ENCODE measurements around the gene PFKFB3.
"Not testable (repeated sequence)": the region's sequence is repeated elsewhere in the genome, so short reads cannot be mapped to it uniquely, and the experiment has no call there.

The PFKFB3 gene

GRCh38 chr10:6179078-6179477 is 23.7 kb upstream of the PFKFB3 start:
- no peak for DNase-seq

- DNase-seq = no peak
Observed at GRCh38 chr10:6180480-6181110, 22.1 kb upstream of the PFKFB3 start.

- DNase-seq = no peak
Observed at GRCh38 chr10:6181249-6181648, 21.5 kb upstream of the PFKFB3 start.

GRCh38 chr10:6182454-6183098 is 20.2 kb upstream of the PFKFB3 start:
- DNase-seq = no peak

- no peak for DNase-seq
Observed at GRCh38 chr10:6185039-6185716, 17.6 kb upstream of the PFKFB3 start.

- no peak for DNase-seq
Observed at GRCh38 chr10:6186894-6187256, 15.9 kb upstream of the PFKFB3 start.

- no peak for DNase-seq
Observed at GRCh38 chr10:6187278-6187677, 15.5 kb upstream of the PFKFB3 start.

- not testable (repeated sequence) for DNase-seq
Observed at GRCh38 chr10:6190033-6190432, 12.7 kb upstream of the PFKFB3 start.

- DNase-seq = no peak
Observed at GRCh38 chr10:6191147-6191546, 11.6 kb upstream of the PFKFB3 start.

GRCh38 chr10:6191569-6191968 is 11.2 kb upstream of the PFKFB3 start:
- no peak for DNase-seq

- not testable (repeated sequence) for DNase-seq
Observed at GRCh38 chr10:6193342-6193741, 9.4 kb upstream of the PFKFB3 start.

- no peak for DNase-seq
Observed at GRCh38 chr10:6194311-6194710, 8.4 kb upstream of the PFKFB3 start.

GRCh38 chr10:6195376-6195775 is 7.4 kb upstream of the PFKFB3 start:
- DNase-seq = no peak

- DNase-seq = no peak
Observed at GRCh38 chr10:6195846-6196245, 6.9 kb upstream of the PFKFB3 start.

GRCh38 chr10:6196524-6196923 is 6.2 kb upstream of the PFKFB3 start:
- DNase-seq = not testable (repeated sequence)

- no peak for DNase-seq
Observed at GRCh38 chr10:6197321-6197720, 5.4 kb upstream of the PFKFB3 start.

GRCh38 chr10:6198171-6198570 is 4.6 kb upstream of the PFKFB3 start:
- no peak for DNase-seq

- no peak for DNase-seq
Observed at GRCh38 chr10:6199131-6199733, 3.5 kb upstream of the PFKFB3 start.

- no peak for DNase-seq
Observed at GRCh38 chr10:6200440-6200733, 2.3 kb upstream of the PFKFB3 start.

GRCh38 chr10:6200734-6201515 is 1.8 kb upstream of the PFKFB3 start:
- DNase-seq = no peak

GRCh38 chr10:6201516-6201975 is 1.2 kb upstream of the PFKFB3 start:
- peak; percentile 90 for DNase-seq

- DNase-seq = peak; percentile 40
Observed at GRCh38 chr10:6202098-6202683, 541 bp upstream of the PFKFB3 start.
